HG03342 (cell line): ENCODE data around the gene ANKRD40.

ENCODE experiments used
- ATAC-seq: cut with Tn5 transposase; IDR thresholded peaks from one replicate; pipeline ENCODE4 v1.9.1; 2021; ENCODE audit warnings: mild to moderate bottlenecking, moderate library complexity; ENCODE audit not compliant: unreplicated experiment

ANKRD40 gene

GRCh38 chr17:50672071-50672470 is 35.6 kb downstream of the ANKRD40 start:
- ATAC-seq: no peak

DNA sequence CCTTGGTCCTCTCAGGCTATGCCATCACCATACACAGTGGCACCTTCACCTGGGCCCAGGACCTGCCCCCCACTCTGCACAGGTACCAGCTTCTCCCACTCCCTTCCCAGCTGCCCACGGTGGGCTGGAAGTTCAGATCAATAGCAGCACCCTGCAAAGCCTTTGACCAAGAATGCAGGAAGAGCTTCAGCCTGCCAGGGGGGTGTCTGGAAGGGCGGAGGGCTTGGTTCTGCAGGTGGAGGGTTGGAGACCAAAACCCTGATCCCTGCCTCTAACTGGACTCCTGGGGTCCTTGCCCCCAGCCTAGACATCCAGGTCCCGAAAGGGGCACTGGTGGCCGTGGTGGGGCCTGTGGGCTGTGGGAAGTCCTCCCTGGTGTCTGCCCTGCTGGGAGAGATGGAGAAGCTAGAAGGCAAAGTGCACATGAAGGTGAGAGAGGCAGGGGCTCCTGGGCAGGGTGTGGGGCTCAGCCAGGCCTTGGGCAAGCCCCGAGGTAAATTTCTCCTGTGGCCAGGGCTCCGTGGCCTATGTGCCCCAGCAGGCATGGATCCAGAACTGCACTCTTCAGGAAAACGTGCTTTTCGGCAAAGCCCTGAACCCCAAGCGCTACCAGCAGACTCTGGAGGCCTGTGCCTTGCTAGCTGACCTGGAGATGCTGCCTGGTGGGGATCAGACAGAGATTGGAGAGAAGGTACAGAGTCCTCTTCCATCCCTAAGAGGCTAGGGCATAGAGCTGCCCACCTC is 38.7 kb downstream of the ANKRD40 start:
- ATAC-seq: no peak

DNA sequence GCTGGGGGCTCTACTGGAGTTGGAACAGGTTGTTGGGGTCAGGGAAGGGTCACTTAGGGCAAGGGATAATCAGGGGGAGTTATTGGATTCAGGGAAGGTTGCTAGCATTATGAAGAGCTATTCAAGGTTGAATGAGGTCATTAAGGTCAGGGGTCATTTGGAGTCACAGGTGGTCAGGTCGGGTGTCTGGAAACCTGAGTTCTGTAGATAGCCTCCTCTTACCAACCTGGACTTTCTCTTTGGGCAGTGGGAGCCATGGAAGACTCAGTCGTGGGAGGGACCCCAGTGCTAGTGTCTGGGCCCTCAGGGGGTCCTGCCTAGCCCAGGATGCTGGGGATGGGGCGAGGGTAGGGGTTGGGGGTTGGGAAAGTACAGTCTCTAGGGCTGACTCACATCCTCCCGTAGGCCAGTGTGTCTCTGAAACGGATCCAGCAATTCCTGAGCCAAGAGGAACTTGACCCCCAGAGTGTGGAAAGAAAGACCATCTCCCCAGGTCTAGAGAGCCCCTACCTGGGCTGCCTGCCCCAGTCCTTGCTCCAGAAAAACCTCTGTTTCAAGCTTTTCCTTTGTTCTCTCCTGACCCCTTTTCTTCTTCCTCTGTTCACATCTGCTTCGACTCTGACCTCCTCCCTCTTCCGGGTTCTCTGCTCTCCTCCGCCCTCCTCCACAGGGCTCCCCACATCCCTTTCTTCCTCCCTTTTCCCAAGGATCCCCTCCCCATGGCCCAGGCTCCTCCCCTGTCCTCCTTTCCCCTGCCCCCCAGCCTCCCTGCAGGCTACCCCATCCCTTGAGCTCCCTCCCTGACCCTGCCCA is 39.5 kb downstream of the ANKRD40 start:
- no peak for ATAC-seq

DNA sequence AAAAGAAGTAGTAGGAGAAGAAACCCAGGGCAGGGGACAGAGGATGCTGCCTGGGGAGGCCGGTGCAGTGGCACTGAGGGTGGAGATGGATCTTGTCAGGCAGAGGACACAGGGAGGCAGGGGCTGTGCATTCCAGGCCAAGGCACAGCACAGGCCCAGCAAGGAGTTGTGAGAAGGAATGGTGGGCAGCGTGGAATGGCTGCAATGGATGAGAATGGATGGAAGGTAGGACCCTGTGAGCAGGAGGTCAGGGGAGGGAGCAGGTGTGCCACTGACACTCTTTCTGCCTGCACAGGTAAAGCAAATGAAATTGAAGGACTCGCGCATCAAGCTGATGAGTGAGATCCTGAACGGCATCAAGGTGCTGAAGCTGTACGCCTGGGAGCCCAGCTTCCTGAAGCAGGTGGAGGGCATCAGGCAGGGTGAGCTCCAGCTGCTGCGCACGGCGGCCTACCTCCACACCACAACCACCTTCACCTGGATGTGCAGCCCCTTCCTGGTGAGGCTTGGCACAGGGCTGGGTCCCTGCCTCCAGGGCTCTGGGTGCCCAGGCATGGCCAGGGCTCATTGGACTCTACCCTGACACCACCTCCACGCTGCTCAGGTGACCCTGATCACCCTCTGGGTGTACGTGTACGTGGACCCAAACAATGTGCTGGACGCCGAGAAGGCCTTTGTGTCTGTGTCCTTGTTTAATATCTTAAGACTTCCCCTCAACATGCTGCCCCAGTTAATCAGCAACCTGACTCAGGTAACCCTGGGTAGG is 40.3 kb downstream of the ANKRD40 start:
- ATAC-seq: no peak

DNA sequence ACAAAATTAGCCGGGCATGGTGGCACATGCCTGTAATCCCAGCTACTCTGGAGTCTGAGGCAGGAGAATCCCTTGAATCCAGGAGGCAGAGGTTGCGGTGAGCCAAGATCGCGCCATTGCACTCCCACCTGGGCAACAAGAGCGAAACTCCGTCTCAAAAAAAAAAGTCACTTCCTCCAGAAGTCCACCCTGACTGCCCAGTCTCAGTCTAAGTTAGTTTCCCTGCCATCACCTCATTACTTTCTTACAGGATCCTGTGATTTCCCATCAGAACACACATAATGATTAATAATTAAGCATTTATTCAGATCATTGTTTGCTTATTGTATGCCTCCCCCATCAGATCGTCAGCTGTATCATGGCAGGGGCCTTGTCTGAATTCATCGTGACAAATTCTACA is 41.4 kb downstream of the ANKRD40 start:
- no peak for ATAC-seq

GRCh38 chr17:50665838-50666237 is 41.9 kb downstream of the ANKRD40 start:
- no peak for ATAC-seq

GRCh38 chr17:50664788-50665458 is 42.8 kb downstream of the ANKRD40 start:
- no peak for ATAC-seq

DNA sequence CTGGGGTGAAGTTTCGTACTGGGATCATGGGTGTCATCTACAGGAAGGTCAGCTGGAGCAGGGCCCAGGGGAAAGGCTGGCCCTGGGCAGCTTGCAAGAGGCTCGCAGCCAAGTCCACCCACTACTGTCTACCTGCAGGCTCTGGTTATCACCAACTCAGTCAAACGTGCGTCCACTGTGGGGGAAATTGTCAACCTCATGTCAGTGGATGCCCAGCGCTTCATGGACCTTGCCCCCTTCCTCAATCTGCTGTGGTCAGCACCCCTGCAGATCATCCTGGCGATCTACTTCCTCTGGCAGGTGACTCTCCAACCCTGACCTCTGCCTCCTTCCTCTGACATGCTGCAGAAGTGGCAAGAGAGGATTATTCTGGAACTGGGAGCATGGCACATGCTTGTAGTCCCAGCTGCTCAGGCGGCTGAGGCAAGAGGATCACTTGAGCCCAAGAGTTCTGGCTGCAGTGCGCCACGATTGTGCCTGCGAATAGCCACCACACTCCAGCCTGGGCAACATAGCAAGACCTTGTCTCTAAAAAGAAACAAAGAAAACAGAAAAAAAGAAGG is 43.8 kb downstream of the ANKRD40 start:
- ATAC-seq: no peak

DNA sequence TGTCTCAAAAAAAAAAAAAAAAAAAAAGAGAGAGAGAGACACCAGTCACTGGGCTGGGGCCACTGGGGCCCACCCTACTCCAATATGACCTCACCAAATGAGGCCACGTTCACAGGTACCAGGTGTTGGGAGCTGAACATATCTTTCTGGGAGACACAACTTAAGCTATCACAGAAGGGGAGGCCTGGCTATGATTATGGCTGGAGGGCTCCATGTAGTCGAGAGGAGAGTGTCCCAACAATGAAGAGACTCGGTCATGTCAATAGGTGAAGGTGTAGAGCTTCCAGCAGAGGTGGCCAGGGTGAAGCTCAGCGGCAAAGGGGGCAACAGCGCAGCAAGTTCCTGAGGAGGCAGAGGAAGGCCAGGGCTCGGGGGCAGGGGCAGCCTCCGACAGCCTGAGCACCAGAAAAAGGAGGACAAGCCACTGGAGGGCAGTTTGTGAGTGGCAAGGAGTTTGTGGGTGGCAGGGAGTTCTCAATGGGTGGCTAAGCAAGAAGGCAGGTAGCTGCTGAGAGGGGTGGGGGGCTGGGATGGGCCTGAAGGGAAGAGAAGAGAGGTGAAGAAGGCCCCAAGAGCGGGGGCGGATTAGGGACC is 45.0 kb downstream of the ANKRD40 start:
- no peak for ATAC-seq

GRCh38 chr17:50661795-50662391 is 45.8 kb downstream of the ANKRD40 start:
- no peak for ATAC-seq

DNA sequence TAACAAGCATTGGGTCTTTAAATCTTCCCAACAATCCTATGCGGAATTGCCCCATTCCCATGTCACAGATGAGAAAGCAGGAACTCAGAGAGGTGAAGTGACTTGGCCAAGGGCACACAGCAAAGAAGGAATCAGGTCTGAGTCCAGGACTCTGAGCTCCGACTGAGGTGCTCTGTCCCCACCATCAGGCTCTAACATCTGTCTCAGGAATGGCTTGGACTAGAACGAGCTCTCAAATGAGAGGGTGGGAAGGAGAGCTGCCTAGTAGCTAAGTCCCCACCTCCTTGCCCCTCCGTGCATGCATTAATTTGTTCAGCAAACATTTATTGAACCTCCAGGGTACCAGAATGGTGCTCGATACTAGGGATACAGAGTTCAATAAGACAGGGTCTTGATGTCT is 46.4 kb downstream of the ANKRD40 start:
- ATAC-seq: no peak

- no peak for ATAC-seq
Observed at GRCh38 chr17:50660887-50661345, 46.8 kb downstream of the ANKRD40 start.

DNA sequence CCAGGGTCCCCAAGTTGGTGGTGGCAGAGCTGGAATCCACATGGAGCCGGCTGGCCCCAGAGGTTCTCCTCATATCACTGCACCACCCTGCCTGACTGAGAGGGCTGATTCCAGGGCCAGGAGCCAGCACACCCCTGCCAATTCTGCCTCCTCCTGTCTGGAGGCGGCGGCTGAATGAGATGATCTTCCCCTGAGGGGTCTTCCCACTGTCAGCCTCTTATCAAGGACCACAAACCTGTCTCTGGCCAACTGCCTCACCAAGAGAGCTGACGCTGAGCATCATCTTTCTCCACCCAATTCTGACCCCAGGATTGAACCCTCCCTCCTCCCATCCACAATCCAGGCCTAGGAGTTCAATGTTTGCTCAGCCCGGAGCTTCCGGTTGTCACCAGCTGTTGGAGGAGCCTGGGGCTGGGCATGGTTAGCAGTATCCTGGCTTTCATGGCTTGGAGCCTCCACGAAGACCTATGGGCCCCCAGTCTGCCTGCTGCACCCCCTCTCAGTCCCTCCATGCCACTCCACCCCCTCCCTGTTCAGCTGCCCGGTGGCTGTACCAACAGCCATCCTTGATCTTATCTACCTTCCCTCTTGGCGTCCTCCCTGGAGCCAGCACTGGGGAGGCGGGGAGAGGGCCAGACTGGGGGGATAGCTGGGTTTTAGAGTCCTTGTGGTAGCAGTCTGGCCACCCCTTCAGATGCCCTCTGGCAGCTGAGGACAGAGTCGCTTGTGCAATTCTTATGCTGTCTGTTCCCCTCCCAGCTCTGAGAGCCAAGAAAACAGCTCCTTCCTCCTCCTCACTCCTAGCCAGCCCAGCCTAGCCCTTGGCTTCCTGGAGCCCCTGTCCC is 47.5 kb downstream of the ANKRD40 start:
- no peak for ATAC-seq

DNA sequence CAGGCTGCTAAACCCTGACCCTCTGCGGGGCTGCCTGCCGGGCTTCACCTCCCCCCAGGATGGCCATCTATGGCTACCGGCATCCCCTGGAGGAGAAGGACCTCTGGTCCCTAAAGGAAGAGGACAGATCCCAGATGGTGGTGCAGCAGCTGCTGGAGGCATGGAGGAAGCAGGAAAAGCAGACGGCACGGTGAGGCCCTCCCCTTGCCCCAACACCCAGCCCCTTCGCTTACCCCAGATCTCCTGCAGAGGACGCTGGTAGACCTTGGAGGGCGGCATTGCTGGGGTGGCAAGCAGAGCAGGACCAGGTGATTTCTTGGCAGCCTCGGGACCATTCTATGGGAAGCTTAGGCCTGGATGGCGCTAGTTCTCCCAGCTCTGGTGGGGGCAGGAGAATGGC is 48.5 kb downstream of the ANKRD40 start:
- no peak for ATAC-seq

DNA sequence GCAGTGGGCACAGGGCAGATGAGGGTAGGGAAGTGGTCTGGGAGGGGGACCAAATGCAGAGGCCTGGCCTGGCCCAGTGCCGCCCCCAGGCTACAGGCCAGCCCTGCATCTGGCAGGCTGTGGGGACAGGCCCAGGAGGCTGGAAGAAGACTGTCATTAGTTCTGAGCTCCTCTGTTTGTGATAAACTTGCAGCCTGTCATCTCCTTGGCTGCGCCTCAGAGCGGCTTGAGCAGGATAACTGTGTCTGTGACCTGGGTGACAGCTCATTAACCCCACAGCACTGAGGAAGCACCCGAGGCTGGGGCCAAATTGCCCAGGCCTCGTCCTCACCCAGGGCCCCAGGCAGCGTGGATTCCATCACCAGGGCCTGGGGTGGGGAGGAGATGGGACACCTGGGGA is 49.1 kb downstream of the ANKRD40 start:
- ATAC-seq: no peak

DNA sequence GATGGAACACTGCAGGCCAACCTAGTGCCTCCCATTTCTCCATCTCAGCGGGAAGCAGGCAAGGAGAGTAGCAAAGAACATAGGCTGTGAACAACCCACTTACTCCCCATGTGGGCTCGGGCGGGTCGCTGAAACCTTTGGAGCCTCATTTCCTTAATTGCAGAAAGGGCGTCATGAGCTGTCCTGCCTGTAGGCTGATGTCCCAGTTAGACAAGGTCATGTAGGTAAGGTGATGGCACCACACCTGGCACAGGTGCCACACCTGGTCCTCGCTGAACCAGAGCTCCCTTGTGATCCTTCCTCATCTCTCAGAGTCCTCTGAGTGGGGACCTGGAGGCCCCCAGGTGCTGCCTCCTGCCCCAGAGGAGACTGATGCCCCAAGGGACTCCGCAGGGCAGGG is 50.1 kb downstream of the ANKRD40 start:
- no peak for ATAC-seq

DNA sequence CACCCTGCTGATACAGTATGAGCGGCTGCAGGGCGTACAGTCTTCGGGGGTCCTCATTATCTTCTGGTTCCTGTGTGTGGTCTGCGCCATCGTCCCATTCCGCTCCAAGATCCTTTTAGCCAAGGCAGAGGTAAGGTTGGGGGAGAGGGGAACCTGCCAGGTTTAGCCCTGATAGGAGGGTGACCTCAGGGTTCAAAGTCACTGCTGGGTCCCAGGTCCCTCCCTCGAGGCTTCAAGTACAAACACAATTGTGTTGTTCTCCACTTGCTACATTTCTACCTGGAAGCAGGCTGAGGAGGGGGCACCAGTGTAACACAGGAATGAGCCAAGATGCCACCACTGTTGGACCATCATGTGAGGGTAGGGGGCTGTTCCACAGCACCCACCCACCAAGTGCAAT is 50.7 kb downstream of the ANKRD40 start:
- ATAC-seq: no peak

DNA sequence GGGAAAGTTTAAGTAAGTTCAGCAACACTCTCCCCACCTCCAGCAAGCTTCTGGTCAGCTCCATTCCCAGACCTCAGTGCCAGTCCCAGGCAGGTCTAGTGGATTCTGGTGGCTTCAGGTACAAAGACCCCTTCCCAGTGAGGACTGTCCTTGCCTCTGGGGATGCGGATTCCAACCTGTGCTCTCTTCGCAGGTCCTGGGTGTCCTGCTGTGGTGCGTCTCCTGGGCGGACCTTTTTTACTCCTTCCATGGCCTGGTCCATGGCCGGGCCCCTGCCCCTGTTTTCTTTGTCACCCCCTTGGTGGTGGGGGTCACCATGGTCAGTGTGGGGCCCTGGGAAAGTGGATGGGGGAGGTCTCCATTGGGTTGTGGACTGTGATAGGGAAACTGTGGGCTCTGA is 51.2 kb downstream of the ANKRD40 start:
- ATAC-seq: no peak

DNA sequence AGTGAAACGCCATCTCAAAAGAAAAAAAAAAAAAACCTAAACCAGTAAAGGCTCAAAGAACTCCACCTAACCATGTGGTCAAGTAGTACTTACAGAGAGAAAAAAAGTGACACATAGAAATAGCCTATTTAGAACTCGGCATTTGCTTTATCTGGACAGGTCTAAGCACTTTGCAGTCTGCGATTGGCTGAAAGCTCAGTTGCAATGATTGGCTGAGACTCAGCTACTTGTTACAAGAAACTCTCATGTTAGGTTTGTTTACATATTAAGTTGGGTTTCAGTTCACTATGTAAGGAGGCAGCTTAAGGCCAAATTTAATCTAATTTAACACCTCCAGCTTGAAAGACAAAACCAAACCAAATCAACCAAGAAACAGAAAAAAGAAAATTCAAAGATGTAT is 54.0 kb downstream of the ANKRD40 start:
- ATAC-seq: no peak
